CD4-positive, alpha-beta T cell treated with Interleukin-4 for 4 hours (primary cell): ENCODE measurements around the gene SCAF1.
A peak's percentile ranks its signal among the peaks of the same experiment; 100 is the strongest.

Source experiments
- DNase-seq: peaks from one replicate; pipeline ENCODE4 v3.0.0-alpha.2; 2020

Gene SCAF1

GRCh38 chr19:49688531-49689132 lies 46.6 kb downstream of the SCAF1 start:
- DNase-seq, result no peak

- DNase-seq, result peak; percentile 7
These were observed 47.4 kb downstream of the SCAF1 start, which contains the start of gene ADM5 for GRCh38 chr19:49689133-49690078. TSS of gene ADM5 (plus strand) at chr19:49689594. CDS start at chr19:49689838, 244 bp downstream.

- DNase-seq, result no peak
These were observed 48.2 kb downstream of the SCAF1 start for GRCh38 chr19:49690079-49690655.

- DNase-seq, result peak; percentile 37
These were observed 48.7 kb downstream of the SCAF1 start, which contains the start of gene CPT1C for GRCh38 chr19:49690656-49691242. TSS of gene CPT1C (plus strand) at chr19:49691116. CDS start at chr19:49692253, 1,137 bp downstream.

- DNase-seq, result no peak
These were observed 49.5 kb downstream of the SCAF1 start for GRCh38 chr19:49691243-49692146.

- no peak for DNase-seq
These were observed 50.1 kb downstream of the SCAF1 start for GRCh38 chr19:49692147-49692506.

GRCh38 chr19:49696115-49696514 lies 54.1 kb downstream of the SCAF1 start:
- DNase-seq, result no peak

GRCh38 chr19:49696865-49697264 lies 54.9 kb downstream of the SCAF1 start:
- DNase-seq, result no peak

GRCh38 chr19:49699364-49699763 lies 57.4 kb downstream of the SCAF1 start:
- DNase-seq, result no peak

GRCh38 chr19:49700563-49700962 lies 58.6 kb downstream of the SCAF1 start:
- DNase-seq, result no peak

GRCh38 chr19:49701271-49701786 lies 59.3 kb downstream of the SCAF1 start:
- DNase-seq, result no peak

- DNase-seq, result no peak
These were observed 63.1 kb downstream of the SCAF1 start for GRCh38 chr19:49704888-49705642.

GRCh38 chr19:49705919-49706318 lies 63.9 kb downstream of the SCAF1 start:
- no peak for DNase-seq
